Loucy (cell line): ENCODE results near the gene MGAT5.

Source experiments
- EZH2phosphoT487 ChIP-seq: fragments of 200-600 bp; IDR thresholded peaks from 2 replicates; pipeline ENCODE4 v1.6.1; 2018; ENCODE audit warnings: antibody characterized with exemption, mild to moderate bottlenecking, moderate library complexity, borderline replicate concordance
- TF ChIP-seq, protein P1 (sequence below): fragments of 200-600 bp; sonication (generic); conservative IDR thresholded peaks from 2 replicates; pipeline ENCODE4 v1.5.1; 2014; ENCODE audit warnings: mild to moderate bottlenecking, antibody characterized with exemption, low read length

DNA sequence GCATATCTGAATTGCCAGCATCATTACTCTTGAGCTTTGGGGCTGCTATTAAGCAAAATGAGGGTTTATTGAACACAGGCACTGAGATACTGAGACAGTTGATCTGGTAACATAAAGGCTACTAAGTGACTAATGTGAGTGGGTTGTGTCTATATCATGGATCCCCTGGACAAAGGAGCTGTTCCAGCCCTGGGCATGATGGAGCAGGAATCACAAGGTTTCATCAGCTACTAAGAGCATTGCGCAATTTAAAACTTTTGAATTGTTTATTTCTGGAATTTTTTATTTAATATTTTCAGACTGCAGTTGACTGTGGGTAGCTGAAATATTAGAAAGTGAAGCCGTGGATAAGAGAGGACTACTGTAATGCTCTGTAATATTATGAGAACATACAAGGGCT is 73.5 kb downstream of the MGAT5 start:
- TF ChIP-seq, protein P1, sequence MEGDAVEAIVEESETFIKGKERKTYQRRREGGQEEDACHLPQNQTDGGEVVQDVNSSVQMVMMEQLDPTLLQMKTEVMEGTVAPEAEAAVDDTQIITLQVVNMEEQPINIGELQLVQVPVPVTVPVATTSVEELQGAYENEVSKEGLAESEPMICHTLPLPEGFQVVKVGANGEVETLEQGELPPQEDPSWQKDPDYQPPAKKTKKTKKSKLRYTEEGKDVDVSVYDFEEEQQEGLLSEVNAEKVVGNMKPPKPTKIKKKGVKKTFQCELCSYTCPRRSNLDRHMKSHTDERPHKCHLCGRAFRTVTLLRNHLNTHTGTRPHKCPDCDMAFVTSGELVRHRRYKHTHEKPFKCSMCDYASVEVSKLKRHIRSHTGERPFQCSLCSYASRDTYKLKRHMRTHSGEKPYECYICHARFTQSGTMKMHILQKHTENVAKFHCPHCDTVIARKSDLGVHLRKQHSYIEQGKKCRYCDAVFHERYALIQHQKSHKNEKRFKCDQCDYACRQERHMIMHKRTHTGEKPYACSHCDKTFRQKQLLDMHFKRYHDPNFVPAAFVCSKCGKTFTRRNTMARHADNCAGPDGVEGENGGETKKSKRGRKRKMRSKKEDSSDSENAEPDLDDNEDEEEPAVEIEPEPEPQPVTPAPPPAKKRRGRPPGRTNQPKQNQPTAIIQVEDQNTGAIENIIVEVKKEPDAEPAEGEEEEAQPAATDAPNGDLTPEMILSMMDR, result no peak
- TF ChIP-seq EZH2phosphoT487, result no peak
